NT2/D1 (cell line): Measurements from ENCODE around the gene CCDC47.

Experiments
- SUZ12 ChIP-seq: IDR thresholded peaks from 2 replicates; pipeline ENCODE4 v1.6.1; 2011; ENCODE audit not compliant: insufficient read length, insufficient read depth; ENCODE audit errors: extremely low read depth
- YY1 ChIP-seq: IDR thresholded peaks from 2 replicates; pipeline ENCODE4 v1.6.1; 2011; ENCODE audit not compliant: insufficient read length, insufficient read depth
- ZNF274 ChIP-seq: IDR thresholded peaks from 2 replicates; pipeline ENCODE4 v1.6.1; 2011; ENCODE audit warnings: mild to moderate bottlenecking, low read depth, low read length

DNA sequence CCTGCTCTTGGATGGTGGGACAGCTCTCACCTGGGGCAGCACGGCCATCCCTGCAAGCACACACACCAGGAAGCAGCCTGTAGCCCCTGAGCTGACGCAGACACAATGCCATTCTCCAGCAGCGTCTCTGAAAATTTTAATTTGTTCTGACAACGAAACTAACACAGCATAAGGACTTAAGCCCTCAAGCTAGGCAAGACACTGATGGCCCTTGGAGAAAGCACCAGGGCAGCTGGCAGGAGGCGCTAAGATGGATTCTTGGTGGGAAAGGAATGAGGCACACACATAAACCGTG lies 70.7 kb downstream of the CCDC47 start:
- no peak for TF ChIP-seq ZNF274
- no peak for TF ChIP-seq YY1
- no peak for TF ChIP-seq SUZ12
